HepG2 (cell line): ENCODE measurements around the gene OTUB2. TPM values are rescaled to one million over a fixed set of nuclear protein-coding genes. Genes with fewer than 3 reads are reported as not detected.
A peak's percentile ranks its signal among the peaks of the same experiment; 100 is the strongest.

Experiments
- CBX2 ChIP-seq, 2 experiments: fragments of 200-600 bp in 1 of 2; sonication (generic); formaldehyde crosslinking in 1 of 2; IDR thresholded peaks; 2 replicates each; pipeline versions ENCODE4 v1.7.0 to v1.8.1; 2018 to 2022; ENCODE audit warnings: low read depth in 2 of 2, low read length in 1 of 2, mild to moderate bottlenecking in 1 of 2, missing genetic modification reagents in 1 of 2
- KLF15 ChIP-seq: sonication (generic); formaldehyde crosslinking; IDR thresholded peaks from 2 replicates; pipeline ENCODE4 v1.8.1; 2023; ENCODE audit warnings: borderline replicate concordance, mild to moderate bottlenecking, inconsistent platforms, missing genetic modification reagents, mixed read lengths
- MAFF ChIP-seq: IDR thresholded peaks from 2 replicates; pipeline ENCODE4 v1.6.1; 2011; ENCODE audit warnings: low read depth, low read length, improper control_type of control experiment
- MIXL1 ChIP-seq: IDR thresholded peaks from 2 replicates; pipeline ENCODE4 v1.6.1; 2016
- MXD4 ChIP-seq: IDR thresholded peaks from 2 replicates; pipeline ENCODE4 v1.6.1; 2016; ENCODE audit warnings: mild to moderate bottlenecking, missing biosample characterization, missing genetic modification reagents
- PAX8 ChIP-seq: sonication (generic); formaldehyde crosslinking; IDR thresholded peaks from 2 replicates; pipeline ENCODE4 v1.8.0; 2022; ENCODE audit warnings: mild to moderate bottlenecking, missing genetic modification reagents, borderline replicate concordance
- PRMT3 ChIP-seq: sonication (generic); formaldehyde crosslinking; IDR thresholded peaks from 2 replicates; pipeline ENCODE4 v1.8.1; 2022; ENCODE audit warnings: low read depth, mild to moderate bottlenecking, moderate library complexity, missing genetic modification reagents, borderline replicate concordance
- RXRA ChIP-seq: sonication (generic); formaldehyde crosslinking; IDR thresholded peaks from 2 replicates; pipeline ENCODE4 v1.5.1; 2020; ENCODE audit warnings: missing genetic modification reagents
- SP4 ChIP-seq: sonication (generic); formaldehyde crosslinking; IDR thresholded peaks from 2 replicates; pipeline ENCODE4 v1.8.1; 2023; ENCODE audit warnings: mild to moderate bottlenecking, missing genetic modification reagents
- SRY ChIP-seq: sonication (generic); formaldehyde crosslinking; IDR thresholded peaks from 2 replicates; pipeline ENCODE4 v1.8.0; 2022; ENCODE audit warnings: mild to moderate bottlenecking, missing genetic modification reagents
- ZNF230 ChIP-seq: sonication (generic); formaldehyde crosslinking; IDR thresholded peaks from 2 replicates; pipeline ENCODE4 v1.4.0; 2020; ENCODE audit warnings: mild to moderate bottlenecking, missing genetic modification reagents
- ZNF251 ChIP-seq: sonication (generic); formaldehyde crosslinking; IDR thresholded peaks from 2 replicates; pipeline ENCODE4 v1.9.0; 2021; ENCODE audit warnings: mild to moderate bottlenecking, missing genetic modification reagents
- ZNF296 ChIP-seq: sonication (generic); formaldehyde crosslinking; conservative IDR thresholded peaks from 2 replicates; pipeline ENCODE4 v1.5.0; 2020; ENCODE audit warnings: mild to moderate bottlenecking, missing genetic modification reagents
- ZNF337 ChIP-seq: sonication (generic); formaldehyde crosslinking; IDR thresholded peaks from 2 replicates; pipeline ENCODE4 v1.5.1; 2020; ENCODE audit warnings: missing genetic modification reagents, low read depth, mild to moderate bottlenecking, borderline replicate concordance
- ZNF713 ChIP-seq: sonication (generic); formaldehyde crosslinking; IDR thresholded peaks from 2 replicates; pipeline ENCODE4 v1.4.0; 2020; ENCODE audit warnings: mild to moderate bottlenecking, missing genetic modification reagents
- ZNF724P ChIP-seq: sonication (generic); formaldehyde crosslinking; IDR thresholded peaks from 2 replicates; pipeline ENCODE4 v1.8.0; 2022; ENCODE audit warnings: missing genetic modification reagents, borderline replicate concordance
- ZSCAN22 ChIP-seq: sonication (generic); formaldehyde crosslinking; IDR thresholded peaks from 2 replicates; pipeline ENCODE4 v1.4.0; 2020; ENCODE audit warnings: mild to moderate bottlenecking, missing genetic modification reagents
- polyA plus RNA-seq, 8 experiments: library from polyadenylated mRNA; depleted of rRNA in 3 of 8; stranded (reverse) in 7 of 8; unstranded in 1 of 8; fragments of >200 nt; fragmentation: Illumina TruSeq in 4 of 8; extraction: Trizol in 4 of 8; gene quantifications; 2 replicates each; pipeline versions ENCODE4 v1.2.1 to v1.2.3, GENCODE V29; 2011 to 2016; ENCODE audit warnings: low read depth in 4 of 8, missing spikeins in 1 of 8, mixed read lengths in 1 of 8; ENCODE audit not compliant: insufficient read depth in 1 of 8
- total RNA-seq, 5 experiments: library from RNA; depleted of rRNA; stranded (reverse); fragments of >200 nt; fragmentation: Illumina TruSeq; extraction: Trizol; gene quantifications; 2 replicates each; pipeline ENCODE4 v1.2.3, GENCODE V29; 2016; ENCODE audit warnings: low read depth in 1 of 5
- TF ChIP-seq, protein P1 (sequence below): sonication (generic); formaldehyde crosslinking; IDR thresholded peaks from 2 replicates; pipeline ENCODE4 v1.8.0; 2022; ENCODE audit warnings: low read depth, missing genetic modification reagents
- TF ChIP-seq, protein P2 (sequence below): sonication (generic); formaldehyde crosslinking; IDR thresholded peaks from 2 replicates; pipeline ENCODE4 v1.5.0; 2020; ENCODE audit warnings: mild to moderate bottlenecking, missing genetic modification reagents
- TF ChIP-seq, protein P3 (sequence below): sonication (generic); formaldehyde crosslinking; IDR thresholded peaks from 2 replicates; pipeline ENCODE4 v1.4.0; 2020; ENCODE audit warnings: missing genetic modification reagents
- TF ChIP-seq, protein P4 (sequence below): sonication (generic); formaldehyde crosslinking; IDR thresholded peaks from 2 replicates; pipeline ENCODE4 v1.4.0; 2020; ENCODE audit warnings: low read depth, mild to moderate bottlenecking, missing genetic modification reagents
- TF ChIP-seq, protein P5 (sequence below): sonication (generic); formaldehyde crosslinking; IDR thresholded peaks from 2 replicates; pipeline ENCODE4 v1.8.0; 2022; ENCODE audit warnings: mild to moderate bottlenecking, missing genetic modification reagents, borderline replicate concordance

OTUB2 gene
- total and polyA plus RNA-seq, 2 of the 13 experiments (the other 11 are each of a cell fraction or from before 2014, with no cell fraction given) = 2.2 to 2.4 TPM

DNA sequence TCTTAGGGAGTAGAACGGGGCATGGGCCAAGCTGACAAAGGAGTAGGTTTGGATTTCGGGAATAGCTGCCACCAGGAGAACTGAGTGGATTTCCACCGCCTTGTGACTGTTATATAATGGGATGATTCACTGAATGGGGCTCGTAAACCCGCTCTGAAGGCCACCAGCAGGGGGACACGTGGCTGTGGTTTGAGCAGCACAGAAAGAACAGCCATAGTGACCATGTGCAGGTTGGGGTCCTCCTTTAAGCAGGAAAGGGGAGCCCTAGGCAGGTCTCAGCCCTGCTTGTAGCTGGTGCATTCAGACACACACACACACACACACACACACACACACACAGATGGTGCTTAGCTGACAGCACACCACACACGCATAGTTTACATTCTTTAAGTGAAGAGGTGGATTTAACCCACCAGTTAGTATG is 41.1 kb upstream of the OTUB2 start (continued):
- TF ChIP-seq, protein P1, sequence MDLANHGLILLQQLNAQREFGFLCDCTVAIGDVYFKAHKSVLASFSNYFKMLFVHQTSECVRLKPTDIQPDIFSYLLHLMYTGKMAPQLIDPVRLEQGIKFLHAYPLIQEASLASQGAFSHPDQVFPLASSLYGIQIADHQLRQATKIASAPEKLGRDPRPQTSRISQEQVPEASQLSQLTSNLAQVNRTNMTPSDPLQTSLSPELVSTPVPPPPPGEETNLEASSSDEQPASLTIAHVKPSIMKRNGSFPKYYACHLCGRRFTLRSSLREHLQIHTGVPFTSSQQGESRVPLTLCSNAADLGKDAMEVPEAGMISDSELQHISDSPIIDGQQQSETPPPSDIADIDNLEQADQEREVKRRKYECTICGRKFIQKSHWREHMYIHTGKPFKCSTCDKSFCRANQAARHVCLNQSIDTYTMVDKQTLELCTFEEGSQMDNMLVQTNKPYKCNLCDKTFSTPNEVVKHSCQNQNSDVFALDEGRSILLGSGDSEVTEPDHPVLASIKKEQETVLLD (CRISPR knock-in tag) = no peak
- no peak for TF ChIP-seq KLF15 (CRISPR knock-in tag)
- no peak for TF ChIP-seq PAX8
- 0 out of 2 replicates have a peak, but pooled peaks have one; percentile 69 for TF ChIP-seq ZNF337 (CRISPR knock-in tag)
- TF ChIP-seq ZNF713 (CRISPR knock-in tag) = no peak
- no peak for TF ChIP-seq ZNF296 (CRISPR knock-in tag)
- no peak for TF ChIP-seq ZNF251 (CRISPR knock-in tag)
- no peak for TF ChIP-seq RXRA
- TF ChIP-seq ZNF724P (CRISPR knock-in tag) = no peak
- TF ChIP-seq MAFF = no peak
- TF ChIP-seq, protein P2, sequence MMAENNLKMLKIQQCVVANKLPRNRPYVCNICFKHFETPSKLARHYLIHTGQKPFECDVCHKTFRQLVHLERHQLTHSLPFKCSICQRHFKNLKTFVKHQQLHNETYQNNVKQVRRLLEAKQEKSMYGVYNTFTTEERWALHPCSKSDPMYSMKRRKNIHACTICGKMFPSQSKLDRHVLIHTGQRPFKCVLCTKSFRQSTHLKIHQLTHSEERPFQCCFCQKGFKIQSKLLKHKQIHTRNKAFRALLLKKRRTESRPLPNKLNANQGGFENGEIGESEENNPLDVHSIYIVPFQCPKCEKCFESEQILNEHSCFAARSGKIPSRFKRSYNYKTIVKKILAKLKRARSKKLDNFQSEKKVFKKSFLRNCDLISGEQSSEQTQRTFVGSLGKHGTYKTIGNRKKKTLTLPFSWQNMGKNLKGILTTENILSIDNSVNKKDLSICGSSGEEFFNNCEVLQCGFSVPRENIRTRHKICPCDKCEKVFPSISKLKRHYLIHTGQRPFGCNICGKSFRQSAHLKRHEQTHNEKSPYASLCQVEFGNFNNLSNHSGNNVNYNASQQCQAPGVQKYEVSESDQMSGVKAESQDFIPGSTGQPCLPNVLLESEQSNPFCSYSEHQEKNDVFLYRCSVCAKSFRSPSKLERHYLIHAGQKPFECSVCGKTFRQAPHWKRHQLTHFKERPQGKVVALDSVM (CRISPR knock-in tag) = no peak
- no peak for TF ChIP-seq ZSCAN22 (CRISPR knock-in tag)
- no peak for TF ChIP-seq SRY (CRISPR knock-in tag)
- TF ChIP-seq, protein P3, sequence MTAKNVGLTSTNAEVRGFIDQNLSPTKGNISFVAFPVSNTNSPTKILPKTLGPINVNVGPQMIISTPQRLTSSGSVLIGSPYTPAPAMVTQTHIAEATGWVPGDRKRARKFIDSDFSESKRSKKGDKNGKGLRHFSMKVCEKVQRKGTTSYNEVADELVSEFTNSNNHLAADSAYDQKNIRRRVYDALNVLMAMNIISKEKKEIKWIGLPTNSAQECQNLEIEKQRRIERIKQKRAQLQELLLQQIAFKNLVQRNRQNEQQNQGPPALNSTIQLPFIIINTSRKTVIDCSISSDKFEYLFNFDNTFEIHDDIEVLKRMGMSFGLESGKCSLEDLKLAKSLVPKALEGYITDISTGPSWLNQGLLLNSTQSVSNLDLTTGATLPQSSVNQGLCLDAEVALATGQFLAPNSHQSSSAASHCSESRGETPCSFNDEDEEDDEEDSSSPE (CRISPR knock-in tag) = peak; percentile 34; the same call in 1 of the 2 replicates
- no peak for TF ChIP-seq MXD4 (CRISPR knock-in tag)
- no peak for TF ChIP-seq PRMT3 (CRISPR knock-in tag)
- TF ChIP-seq CBX2 (IDR thresholded peaks at IDR 0.05; ENCODE audit: low read depth, low read length) = no peak
- no peak for TF ChIP-seq CBX2 (CRISPR knock-in tag; IDR thresholded peaks at IDR 0.05; ENCODE audit: low read depth)
- TF ChIP-seq ZNF230 = no peak
- no peak for TF ChIP-seq MIXL1 (CRISPR knock-in tag)
- TF ChIP-seq, protein P4, sequence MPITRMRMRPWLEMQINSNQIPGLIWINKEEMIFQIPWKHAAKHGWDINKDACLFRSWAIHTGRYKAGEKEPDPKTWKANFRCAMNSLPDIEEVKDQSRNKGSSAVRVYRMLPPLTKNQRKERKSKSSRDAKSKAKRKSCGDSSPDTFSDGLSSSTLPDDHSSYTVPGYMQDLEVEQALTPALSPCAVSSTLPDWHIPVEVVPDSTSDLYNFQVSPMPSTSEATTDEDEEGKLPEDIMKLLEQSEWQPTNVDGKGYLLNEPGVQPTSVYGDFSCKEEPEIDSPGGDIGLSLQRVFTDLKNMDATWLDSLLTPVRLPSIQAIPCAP (CRISPR knock-in tag) = no peak
- TF ChIP-seq, protein P5, sequence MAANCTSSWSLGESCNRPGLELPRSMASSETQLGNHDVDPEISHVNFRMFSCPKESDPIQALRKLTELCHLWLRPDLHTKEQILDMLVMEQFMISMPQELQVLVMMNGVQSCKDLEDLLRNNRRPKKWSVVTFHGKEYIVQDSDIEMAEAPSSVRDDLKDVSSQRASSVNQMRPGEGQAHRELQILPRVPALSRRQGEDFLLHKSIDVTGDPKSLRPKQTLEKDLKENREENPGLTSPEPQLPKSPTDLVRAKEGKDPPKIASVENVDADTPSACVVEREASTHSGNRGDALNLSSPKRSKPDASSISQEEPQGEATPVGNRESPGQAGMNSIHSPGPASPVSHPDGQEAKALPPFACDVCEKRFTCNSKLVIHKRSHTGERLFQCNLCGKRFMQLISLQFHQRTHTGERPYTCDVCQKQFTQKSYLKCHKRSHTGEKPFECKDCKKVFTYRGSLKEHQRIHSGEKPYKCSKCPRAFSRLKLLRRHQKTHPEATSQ = no peak
- 0 out of 2 replicates have a peak, but pooled peaks have one; percentile 29 for TF ChIP-seq SP4 (CRISPR knock-in tag)
